Activated CD8-positive, alpha-beta memory T cell treated with anti-CD3 and anti-CD28 coated beads for 24 hours (primary cell): ENCODE data around the gene CD7.

Experiments
- DNase-seq: peaks from one replicate; pipeline ENCODE4 v3.0.0-alpha.2; 2020

Gene CD7

GRCh38 chr17:82346342-82347300 lies 29.2 kb upstream of the CD7 start:
- DNase-seq: no peak

- DNase-seq: no peak
Measured at GRCh38 chr17:82345151-82345976, 28.0 kb upstream of the CD7 start.

GRCh38 chr17:82344175-82344907 lies 26.9 kb upstream of the CD7 start:
- DNase-seq: no peak

GRCh38 chr17:82343560-82343959 lies 26.2 kb upstream of the CD7 start:
- no peak for DNase-seq

- DNase-seq: no peak
Measured at GRCh38 chr17:82342361-82343079, 25.1 kb upstream of the CD7 start.

- no peak for DNase-seq
Measured at GRCh38 chr17:82339634-82340580, 22.5 kb upstream of the CD7 start.

GRCh38 chr17:82338858-82339633 lies 21.6 kb upstream of the CD7 start:
- no peak for DNase-seq

GRCh38 chr17:82334622-82335394 lies 17.4 kb upstream of the CD7 start:
- no peak for DNase-seq

GRCh38 chr17:82334204-82334621 lies 16.8 kb upstream of the CD7 start:
- no peak for DNase-seq

- DNase-seq: no peak
Measured at GRCh38 chr17:82333279-82334171, 16.1 kb upstream of the CD7 start, which contains the start of gene SECTM1. SECTM1 (minus strand) TSS chr17:82333766; CDS start chr17:82327240, 6,526 bp downstream.

- DNase-seq: no peak
Measured at GRCh38 chr17:82332669-82333278, 15.4 kb upstream of the CD7 start.

- no peak for DNase-seq
Measured at GRCh38 chr17:82331345-82331939, 14.0 kb upstream of the CD7 start.

GRCh38 chr17:82330322-82331239 lies 13.2 kb upstream of the CD7 start:
- no peak for DNase-seq

- DNase-seq: no peak
Measured at GRCh38 chr17:82329683-82330321, 12.4 kb upstream of the CD7 start.

GRCh38 chr17:82328994-82329507 lies 11.6 kb upstream of the CD7 start:
- DNase-seq: no peak
